Measurements from ENCODE around the gene SLC17A8.

Gene SLC17A8

DNA sequence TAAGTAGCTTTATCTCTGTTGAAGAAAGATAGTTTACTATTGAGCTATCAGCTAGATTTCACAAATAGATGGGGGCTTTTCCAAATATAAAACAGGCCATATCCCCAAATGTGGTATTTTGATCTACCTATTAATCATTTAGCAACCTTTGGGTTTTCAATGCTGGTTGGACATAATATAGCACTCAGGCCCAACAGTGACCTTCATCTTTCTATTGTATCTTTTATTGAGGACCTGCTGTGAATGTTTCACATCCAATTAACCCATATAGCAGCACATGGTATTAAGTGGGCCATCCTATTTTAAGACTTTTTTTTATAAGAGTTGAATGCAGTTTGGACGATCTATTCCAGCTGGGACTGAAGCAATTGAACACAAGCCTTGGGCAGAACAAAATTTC is 106.8 kb downstream of the SLC17A8 start:
- DNase-seq (ENCODE audit: low read depth), result no peak
- TF ChIP-seq POLR2A (IDR thresholded peaks at IDR 0.05; ENCODE audit: extremely low read depth, insufficient read length) (no peak), MYC (IDR thresholded peaks at IDR 0.05; ENCODE audit: low read depth, low read length) (no peak)
- TF ChIP-seq, protein P1, sequence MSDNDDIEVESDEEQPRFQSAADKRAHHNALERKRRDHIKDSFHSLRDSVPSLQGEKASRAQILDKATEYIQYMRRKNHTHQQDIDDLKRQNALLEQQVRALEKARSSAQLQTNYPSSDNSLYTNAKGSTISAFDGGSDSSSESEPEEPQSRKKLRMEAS (IDR thresholded peaks at IDR 0.05; ENCODE audit: low read depth, low read length), result no peak
- TF ChIP-seq, protein P2, sequence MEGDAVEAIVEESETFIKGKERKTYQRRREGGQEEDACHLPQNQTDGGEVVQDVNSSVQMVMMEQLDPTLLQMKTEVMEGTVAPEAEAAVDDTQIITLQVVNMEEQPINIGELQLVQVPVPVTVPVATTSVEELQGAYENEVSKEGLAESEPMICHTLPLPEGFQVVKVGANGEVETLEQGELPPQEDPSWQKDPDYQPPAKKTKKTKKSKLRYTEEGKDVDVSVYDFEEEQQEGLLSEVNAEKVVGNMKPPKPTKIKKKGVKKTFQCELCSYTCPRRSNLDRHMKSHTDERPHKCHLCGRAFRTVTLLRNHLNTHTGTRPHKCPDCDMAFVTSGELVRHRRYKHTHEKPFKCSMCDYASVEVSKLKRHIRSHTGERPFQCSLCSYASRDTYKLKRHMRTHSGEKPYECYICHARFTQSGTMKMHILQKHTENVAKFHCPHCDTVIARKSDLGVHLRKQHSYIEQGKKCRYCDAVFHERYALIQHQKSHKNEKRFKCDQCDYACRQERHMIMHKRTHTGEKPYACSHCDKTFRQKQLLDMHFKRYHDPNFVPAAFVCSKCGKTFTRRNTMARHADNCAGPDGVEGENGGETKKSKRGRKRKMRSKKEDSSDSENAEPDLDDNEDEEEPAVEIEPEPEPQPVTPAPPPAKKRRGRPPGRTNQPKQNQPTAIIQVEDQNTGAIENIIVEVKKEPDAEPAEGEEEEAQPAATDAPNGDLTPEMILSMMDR (IDR thresholded peaks at IDR 0.05; ENCODE audit: low read depth, low read length), result no peak
- no peak overlapping the region for H3K4me3 ChIP-seq (ENCODE audit: low read depth, low read length)

DNA sequence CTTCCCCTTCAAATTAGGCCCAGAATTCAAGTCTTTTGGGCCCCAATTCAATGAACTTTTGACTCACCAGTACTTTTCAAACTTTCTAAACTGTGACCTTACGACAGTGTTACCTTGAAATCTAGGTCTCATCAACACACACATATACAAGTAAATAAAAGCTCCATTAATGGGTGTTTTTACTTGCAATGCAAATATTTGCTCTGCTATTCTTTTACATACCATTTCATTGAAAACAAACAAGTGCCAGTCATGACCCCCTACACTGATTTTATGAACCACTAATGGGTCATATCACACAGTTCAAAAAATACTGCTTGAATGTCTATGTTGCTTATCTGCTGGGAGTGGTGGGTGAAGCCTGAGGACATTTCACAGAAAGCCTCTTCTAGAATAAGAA is 107.7 kb downstream of the SLC17A8 start:
- H3K4me3 ChIP-seq (ENCODE audit: low read depth, low read length), result no peak overlapping the region
- DNase-seq (ENCODE audit: low read depth), result no peak
- TF ChIP-seq MYC (IDR thresholded peaks at IDR 0.05; ENCODE audit: low read depth, low read length), result no peak
- TF ChIP-seq, protein P1 (IDR thresholded peaks at IDR 0.05; ENCODE audit: low read depth, low read length), result no peak
- TF ChIP-seq, protein P2 (IDR thresholded peaks at IDR 0.05; ENCODE audit: low read depth, low read length), result no peak

DNA sequence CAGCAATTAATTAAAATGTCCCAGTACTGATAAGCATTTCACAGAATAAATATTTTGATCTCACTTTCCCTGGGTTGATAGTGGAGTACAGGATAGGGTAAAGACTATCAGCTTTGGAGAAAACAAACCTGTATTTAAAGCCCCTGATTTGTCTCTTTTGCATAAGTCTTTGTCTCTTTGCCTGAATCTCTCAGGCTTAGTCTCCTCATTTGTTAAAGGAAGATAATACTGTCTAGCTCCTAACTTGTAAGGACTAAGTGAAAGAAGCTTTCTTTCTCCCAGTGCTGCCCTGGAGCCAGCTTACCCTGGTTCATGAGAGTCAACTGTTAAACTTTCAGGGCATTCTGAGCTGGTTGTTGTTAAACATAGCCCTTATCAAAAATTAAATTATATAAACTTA is 111.3 kb downstream of the SLC17A8 start:
- TF ChIP-seq, protein P2 (IDR thresholded peaks at IDR 0.05; ENCODE audit: low read depth, low read length), result no peak
- TF ChIP-seq, protein P1 (IDR thresholded peaks at IDR 0.05; ENCODE audit: low read depth, low read length), result no peak
- no peak for TF ChIP-seq POLR2A (IDR thresholded peaks at IDR 0.05; ENCODE audit: extremely low read depth, insufficient read length)
- TF ChIP-seq MYC (IDR thresholded peaks at IDR 0.05; ENCODE audit: low read depth, low read length), result no peak
- no peak overlapping the region for H3K4me3 ChIP-seq (ENCODE audit: low read depth, low read length)
- no peak for DNase-seq (ENCODE audit: low read depth)

Data from NB4 (cell line).